Measurements from ENCODE around the gene MYH3.

DNA sequence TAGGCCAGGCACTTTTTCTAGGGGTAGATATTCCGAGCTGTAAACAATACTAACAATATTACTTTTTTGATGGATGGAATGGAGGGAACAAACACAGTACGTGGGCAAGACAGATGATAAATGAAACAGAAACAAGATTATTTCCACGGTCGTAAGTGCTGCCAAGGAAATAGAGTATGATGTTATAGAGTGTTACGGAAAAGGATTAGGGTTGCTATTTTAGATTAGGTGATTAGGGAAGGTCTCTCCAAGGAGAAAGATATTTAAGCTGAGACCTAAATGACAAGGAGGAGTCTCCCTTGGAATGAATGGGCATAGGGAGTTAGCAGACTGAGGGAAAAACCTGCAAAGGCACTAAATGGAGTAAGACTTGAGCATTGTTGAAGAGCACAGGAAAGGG, 48.6 kb upstream of the MYH3 start:
- TF ChIP-seq, protein P1, sequence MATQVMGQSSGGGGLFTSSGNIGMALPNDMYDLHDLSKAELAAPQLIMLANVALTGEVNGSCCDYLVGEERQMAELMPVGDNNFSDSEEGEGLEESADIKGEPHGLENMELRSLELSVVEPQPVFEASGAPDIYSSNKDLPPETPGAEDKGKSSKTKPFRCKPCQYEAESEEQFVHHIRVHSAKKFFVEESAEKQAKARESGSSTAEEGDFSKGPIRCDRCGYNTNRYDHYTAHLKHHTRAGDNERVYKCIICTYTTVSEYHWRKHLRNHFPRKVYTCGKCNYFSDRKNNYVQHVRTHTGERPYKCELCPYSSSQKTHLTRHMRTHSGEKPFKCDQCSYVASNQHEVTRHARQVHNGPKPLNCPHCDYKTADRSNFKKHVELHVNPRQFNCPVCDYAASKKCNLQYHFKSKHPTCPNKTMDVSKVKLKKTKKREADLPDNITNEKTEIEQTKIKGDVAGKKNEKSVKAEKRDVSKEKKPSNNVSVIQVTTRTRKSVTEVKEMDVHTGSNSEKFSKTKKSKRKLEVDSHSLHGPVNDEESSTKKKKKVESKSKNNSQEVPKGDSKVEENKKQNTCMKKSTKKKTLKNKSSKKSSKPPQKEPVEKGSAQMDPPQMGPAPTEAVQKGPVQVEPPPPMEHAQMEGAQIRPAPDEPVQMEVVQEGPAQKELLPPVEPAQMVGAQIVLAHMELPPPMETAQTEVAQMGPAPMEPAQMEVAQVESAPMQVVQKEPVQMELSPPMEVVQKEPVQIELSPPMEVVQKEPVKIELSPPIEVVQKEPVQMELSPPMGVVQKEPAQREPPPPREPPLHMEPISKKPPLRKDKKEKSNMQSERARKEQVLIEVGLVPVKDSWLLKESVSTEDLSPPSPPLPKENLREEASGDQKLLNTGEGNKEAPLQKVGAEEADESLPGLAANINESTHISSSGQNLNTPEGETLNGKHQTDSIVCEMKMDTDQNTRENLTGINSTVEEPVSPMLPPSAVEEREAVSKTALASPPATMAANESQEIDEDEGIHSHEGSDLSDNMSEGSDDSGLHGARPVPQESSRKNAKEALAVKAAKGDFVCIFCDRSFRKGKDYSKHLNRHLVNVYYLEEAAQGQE (IDR thresholded peaks at IDR 0.05; ENCODE audit: low read depth, low read length), result no peak
- TF ChIP-seq ZNF24 (IDR thresholded peaks at IDR 0.05) (no peak), BHLHE40 (IDR thresholded peaks at IDR 0.05; ENCODE audit: borderline replicate concordance in 1 of 2, low read depth in 2 of 2, low read length in 1 of 2) (no peak), SP1 (IDR thresholded peaks at IDR 0.05; ENCODE audit: low read depth, low read length) (no peak), POLR2AphosphoS5 (IDR thresholded peaks at IDR 0.05; ENCODE audit: low read length) (no peak), CHD2 (IDR thresholded peaks at IDR 0.05; ENCODE audit: borderline replicate concordance, low read depth, low read length) (no peak), FOXK2 (IDR thresholded peaks at IDR 0.05) (no peak), SUZ12 (IDR thresholded peaks at IDR 0.05; ENCODE audit: unreplicated experiment) (no peak), PAX8 (IDR thresholded peaks at IDR 0.05) (no peak), BRCA1 (IDR thresholded peaks at IDR 0.05; ENCODE audit: low read depth, low read length) (no peak), CHD1 (IDR thresholded peaks at IDR 0.05; ENCODE audit: low read depth, low read length) (no peak)
- TF ChIP-seq, protein P2, sequence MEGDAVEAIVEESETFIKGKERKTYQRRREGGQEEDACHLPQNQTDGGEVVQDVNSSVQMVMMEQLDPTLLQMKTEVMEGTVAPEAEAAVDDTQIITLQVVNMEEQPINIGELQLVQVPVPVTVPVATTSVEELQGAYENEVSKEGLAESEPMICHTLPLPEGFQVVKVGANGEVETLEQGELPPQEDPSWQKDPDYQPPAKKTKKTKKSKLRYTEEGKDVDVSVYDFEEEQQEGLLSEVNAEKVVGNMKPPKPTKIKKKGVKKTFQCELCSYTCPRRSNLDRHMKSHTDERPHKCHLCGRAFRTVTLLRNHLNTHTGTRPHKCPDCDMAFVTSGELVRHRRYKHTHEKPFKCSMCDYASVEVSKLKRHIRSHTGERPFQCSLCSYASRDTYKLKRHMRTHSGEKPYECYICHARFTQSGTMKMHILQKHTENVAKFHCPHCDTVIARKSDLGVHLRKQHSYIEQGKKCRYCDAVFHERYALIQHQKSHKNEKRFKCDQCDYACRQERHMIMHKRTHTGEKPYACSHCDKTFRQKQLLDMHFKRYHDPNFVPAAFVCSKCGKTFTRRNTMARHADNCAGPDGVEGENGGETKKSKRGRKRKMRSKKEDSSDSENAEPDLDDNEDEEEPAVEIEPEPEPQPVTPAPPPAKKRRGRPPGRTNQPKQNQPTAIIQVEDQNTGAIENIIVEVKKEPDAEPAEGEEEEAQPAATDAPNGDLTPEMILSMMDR (IDR thresholded peaks at IDR 0.05 in 2 of 3, conservative IDR thresholded peaks at IDR 0.05 in 1 of 3; ENCODE audit: control insufficient read depth in 2 of 3, extremely low read depth in 1 of 3, insufficient read depth in 1 of 3, low read depth in 3 of 3, low read length in 3 of 3), result no peak
- TF ChIP-seq, protein P3, sequence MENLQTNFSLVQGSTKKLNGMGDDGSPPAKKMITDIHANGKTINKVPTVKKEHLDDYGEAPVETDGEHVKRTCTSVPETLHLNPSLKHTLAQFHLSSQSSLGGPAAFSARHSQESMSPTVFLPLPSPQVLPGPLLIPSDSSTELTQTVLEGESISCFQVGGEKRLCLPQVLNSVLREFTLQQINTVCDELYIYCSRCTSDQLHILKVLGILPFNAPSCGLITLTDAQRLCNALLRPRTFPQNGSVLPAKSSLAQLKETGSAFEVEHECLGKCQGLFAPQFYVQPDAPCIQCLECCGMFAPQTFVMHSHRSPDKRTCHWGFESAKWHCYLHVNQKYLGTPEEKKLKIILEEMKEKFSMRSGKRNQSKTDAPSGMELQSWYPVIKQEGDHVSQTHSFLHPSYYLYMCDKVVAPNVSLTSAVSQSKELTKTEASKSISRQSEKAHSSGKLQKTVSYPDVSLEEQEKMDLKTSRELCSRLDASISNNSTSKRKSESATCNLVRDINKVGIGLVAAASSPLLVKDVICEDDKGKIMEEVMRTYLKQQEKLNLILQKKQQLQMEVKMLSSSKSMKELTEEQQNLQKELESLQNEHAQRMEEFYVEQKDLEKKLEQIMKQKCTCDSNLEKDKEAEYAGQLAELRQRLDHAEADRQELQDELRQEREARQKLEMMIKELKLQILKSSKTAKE (IDR thresholded peaks at IDR 0.05; ENCODE audit: low read depth, poor library complexity, severe bottlenecking), result no peak

All from GM12878 (cell line).